ENCODE results near the gene CLPTM1L.
"Not testable (repeated sequence)": the region's sequence is repeated elsewhere in the genome, so short reads cannot be mapped to it uniquely, and the experiment has no call there.

Gene CLPTM1L

DNA sequence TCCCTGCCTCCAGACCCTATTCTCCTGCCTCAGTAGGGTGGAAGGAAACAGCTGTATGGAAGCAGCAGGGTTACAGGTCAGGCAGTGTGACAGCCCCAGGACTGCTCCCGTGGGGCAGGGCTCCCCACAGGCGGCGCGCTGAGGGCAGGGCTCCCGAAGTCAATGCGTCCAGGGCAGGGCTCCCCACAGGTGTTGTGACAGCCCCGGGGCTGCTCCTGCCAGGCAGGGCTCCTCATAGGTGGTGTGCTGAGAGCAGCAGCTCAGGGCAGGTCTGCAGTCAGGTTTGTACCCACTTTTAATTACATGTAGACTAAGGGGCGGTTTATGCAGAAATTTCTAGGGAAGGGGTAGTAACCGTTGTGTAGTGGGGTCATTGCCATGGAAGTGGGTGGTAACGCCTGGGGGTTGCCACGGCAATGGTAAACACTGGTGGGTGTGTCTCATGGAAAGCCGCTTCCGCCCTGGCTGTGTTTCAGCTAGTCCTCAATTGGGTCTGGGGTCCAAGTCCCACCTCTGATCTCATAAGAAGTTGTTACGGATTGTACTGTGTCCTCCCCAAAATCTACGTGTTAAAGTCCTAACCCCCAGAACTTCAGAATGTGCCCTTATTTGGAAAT is 33.4 kb downstream of the CLPTM1L start:
- no peak for DNase-seq

DNA sequence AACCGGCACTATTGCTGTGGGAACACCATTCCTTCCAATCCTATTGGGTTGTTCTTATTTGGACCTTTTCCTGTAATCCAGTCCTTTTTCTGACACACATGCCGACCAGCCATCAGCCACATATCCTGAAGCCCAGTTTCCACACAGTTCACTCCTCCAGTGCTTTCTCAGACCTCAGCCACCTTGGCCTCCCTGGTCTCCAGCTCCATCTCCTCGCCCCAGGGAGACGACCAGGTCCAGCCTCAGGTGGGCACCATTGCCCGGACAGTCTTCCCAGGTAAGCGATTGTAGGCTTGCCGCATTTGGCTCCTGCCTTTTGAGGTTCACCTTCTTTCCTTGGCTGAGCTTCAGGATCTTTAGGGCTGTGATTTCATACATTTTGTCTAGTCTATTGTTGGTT is 34.8 kb downstream of the CLPTM1L start:
- DNase-seq: no peak

DNA sequence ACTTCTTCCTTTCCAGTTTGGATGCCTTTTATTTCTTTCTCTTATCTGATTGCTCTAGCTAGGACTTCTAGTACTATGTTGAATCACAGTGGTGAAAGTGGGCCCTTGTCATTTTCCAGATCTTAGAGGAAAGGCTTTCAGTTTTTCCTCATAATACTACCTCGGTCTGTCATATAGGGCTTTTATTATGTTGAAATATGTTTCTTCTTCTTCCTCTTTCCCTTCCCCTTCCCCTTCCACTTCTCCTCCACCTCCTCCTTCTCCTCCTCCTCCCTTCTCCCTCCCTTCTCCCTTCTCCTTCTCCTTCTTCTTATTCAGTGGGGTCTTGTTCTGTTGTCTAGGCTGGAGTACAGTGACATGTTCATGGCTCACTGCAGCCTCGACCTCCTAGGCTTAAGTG is 40.9 kb downstream of the CLPTM1L start:
- no peak for DNase-seq

DNA sequence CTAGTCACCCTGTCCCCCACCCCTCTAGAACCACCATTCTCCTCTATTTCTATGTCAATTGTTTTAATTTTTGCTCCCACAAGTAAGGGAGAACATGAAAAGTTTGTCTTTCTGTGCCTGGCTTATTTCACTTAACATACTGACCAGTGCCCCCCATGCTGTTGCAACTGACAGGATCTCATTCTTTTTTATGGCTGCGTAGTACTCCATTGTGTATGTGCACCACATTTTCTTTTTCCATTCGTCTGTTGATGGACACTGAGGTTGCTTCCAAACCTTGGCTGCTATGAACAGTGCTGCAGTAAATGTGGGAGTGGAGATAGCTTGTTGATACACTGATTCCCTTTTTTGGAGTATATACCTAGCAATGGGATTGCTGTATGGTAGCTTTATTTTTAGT is 42.6 kb downstream of the CLPTM1L start:
- DNase-seq: no peak

DNA sequence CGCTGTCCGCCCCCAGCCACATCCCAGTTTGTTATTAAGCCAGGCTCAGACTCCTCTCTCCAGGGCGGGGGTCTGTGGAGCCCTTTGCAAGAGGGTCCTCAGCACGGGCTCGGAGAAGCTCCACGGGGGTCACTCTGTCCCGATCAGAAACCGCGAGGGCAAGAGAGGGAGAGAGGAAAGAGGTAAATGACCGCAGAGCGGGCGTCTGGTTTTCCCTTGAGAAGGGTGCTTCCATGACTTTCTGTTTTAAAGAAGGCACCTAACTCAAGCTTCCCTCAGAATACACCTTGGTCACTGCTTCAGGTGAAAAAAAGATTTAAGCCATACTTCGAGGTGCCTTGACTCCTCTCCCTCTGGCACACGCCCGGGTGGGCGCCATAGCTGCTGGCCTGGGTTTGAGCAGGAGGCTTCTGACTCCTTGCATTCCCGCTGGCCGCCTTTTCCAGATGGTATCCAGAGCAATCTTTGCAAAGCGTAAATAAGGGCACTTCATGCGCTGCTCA is 44.3 kb downstream of the CLPTM1L start:
- DNase-seq: peak; percentile 9

DNA sequence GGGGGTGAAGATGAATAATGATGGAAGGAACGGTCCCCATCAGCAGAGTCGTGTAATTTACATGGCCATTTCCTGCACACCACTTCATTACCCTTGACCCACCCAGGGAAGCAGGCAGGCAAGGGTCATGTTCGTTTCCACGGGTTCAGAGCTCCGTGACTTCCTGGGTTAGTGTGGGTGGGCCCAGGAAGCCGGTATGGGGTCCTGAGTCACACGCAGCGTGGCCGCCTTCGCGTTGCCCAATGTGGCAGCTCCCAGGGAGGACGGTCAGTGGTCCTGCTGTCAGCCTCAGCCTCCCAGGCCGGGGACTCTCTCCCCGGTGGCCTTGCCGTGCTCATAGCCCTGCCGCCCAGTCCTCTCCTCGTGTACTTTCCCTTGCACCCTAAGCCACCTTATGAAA is 44.9 kb downstream of the CLPTM1L start:
- DNase-seq: no peak

DNA sequence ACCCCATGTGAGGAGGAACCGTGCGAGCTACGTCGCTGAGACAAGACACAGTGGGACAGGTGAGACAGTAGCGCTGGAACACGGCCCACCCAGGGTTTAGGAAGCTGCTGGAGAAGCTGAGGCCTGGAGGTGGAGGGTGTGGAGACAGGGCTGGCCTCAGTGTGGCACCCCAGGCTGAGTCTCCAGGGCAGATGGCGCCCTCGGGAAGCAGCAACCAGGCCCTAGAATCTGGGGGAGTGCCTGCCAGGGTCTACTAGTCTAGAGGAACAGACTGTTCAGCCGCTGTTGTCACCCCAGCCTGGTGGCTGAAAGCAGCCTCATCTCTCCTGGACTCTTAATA is 45.4 kb downstream of the CLPTM1L start:
- DNase-seq: no peak

DNA sequence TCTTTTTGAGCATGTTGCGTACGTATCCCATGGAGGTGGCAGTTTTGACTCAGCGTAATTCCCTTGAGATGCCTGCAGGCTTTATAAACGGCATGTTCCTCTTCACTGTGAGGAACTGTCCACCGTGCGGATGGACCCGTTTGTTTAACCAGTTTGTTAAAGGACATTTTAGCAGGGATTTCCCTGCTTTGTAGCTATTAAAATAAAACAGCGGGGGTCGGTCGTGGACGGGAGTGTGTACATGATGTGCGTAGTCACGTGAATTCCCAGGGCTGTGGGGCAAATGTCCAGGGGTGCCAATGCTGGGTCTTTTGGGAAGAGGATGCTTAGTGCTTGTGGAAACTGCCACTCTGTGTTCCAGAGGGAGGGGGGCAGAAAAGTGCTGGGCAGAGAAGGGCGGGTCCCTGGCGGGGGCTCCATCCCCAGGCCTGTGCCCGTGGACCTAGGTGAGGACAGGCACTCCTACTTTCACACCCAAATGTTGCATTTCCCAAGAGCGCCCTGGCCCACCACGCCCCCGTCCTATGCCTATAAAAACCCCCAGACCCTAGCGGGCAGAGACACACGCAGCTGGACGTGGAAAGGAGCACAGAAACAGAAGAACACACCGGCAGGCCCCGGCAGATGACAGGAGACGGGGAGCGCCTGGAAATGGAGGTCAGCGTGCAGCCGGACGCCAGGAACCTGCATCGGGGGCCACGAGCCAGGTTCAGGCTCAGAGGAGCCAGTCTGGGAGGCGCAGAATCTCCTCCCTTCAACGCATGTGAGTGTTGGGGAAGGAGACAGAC is 46.0 kb downstream of the CLPTM1L start:
- DNase-seq: no peak

DNA sequence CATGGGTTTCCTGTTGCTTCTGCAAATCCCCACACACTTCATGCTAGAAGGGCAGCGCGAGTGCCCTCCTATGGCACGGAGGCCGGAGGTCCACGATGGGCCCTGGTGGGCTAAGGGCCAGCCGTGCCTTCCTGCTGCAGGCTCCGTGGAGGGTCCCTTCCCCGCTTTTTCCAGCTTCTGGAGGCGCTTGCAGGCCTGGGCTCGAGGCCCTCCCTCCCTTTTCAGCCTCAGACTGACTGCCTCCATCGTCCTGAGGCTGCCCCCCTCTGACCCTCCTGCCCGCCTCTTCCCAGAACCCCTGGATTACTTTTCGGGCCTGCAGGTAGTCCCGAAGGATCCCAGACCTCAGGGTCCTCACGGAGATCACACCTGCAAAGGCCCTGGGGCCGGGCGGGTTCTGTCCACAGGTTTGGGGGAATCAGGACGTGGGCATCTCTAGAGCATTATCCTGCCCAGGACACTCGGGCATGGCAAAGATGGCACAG is 46.8 kb downstream of the CLPTM1L start:
- no peak for DNase-seq

DNA sequence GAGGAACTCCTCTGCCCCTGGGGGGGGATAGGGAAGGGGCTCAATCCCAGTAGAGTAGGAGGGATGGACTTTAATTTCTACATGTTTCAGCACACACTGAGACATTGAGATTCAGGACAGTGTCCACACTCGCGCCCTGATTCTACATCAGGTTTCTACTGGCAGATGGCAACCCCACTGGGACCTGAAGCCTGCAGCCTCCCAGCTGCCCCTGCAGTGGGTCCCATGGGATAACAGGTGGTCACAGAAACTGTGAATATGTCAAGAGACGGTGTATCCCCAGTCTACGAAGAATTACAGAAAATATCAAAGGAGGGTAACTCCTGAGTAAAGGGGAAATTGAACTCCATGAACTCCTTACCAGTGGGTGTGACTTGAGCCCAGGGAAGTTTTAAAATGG is 47.7 kb downstream of the CLPTM1L start:
- DNase-seq: no peak

DNA sequence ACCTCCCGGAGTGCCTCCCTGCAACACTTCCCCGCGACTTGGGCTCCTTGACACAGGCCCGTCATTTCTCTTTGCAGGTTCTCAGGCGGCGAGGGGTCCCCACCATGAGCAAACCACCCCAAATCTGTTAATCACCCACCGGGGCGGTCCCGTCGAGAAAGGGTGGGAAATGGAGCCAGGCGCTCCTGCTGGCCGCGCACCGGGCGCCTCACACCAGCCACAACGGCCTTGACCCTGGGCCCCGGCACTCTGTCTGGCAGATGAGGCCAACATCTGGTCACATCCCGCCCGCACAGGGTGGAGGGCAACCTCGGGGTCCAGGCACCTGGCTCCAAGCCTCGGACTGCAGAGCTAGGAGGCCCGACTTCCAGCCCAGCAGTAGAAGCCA is 49.3 kb downstream of the CLPTM1L start:
- DNase-seq: no peak

DNA sequence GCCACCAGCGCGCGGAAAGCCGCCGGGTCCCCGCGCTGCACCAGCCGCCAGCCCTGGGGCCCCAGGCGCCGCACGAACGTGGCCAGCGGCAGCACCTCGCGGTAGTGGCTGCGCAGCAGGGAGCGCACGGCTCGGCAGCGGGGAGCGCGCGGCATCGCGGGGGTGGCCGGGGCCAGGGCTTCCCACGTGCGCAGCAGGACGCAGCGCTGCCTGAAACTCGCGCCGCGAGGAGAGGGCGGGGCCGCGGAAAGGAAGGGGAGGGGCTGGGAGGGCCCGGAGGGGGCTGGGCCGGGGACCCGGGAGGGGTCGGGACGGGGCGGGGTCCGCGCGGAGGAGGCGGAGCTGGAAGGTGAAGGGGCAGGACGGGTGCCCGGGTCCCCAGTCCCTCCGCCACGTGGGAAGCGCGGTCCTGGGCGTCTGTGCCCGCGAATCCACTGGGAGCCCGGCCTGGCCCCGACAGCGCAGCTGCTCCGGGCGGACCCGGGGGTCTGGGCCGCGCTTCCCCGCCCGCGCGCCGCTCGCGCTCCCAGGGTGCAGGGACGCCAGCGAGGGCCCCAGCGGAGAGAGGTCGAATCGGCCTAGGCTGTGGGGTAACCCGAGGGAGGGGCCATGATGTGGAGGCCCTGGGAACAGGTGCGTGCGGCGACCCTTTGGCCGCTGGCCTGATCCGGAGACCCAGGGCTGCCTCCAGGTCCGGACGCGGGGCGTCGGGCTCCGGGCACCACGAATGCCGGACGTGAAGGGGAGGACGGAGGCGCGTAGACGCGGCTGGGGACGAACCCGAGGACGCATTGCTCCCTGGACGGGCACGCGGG is 49.9 kb downstream of the CLPTM1L start, which contains the start of gene TERT:
Gene TERT, minus strand, starts transcription at position 234 of the 815 bp plus-strand sequence. Its CDS starts 79 bp downstream, at position 155.
- DNase-seq: no peak

DNA sequence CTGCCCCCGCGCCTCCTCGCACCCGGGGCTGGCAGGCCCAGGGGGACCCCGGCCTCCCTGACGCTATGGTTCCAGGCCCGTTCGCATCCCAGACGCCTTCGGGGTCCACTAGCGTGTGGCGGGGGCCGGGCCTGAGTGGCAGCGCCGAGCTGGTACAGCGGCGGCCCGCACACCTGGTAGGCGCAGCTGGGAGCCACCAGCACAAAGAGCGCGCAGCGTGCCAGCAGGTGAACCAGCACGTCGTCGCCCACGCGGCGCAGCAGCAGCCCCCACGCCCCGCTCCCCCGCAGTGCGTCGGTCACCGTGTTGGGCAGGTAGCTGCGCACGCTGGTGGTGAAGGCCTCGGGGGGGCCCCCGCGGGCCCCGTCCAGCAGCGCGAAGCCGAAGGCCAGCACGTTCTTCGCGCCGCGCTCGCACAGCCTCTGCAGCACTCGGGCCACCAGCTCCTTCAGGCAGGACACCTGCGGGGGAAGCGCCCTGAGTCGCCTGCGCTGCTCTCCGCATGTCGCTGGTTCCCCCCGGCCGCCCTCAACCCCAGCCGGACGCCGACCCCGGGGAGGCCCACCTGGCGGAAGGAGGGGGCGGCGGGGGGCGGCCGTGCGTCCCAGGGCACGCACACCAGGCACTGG is 50.6 kb downstream of the CLPTM1L start:
- no peak for DNase-seq

DNA sequence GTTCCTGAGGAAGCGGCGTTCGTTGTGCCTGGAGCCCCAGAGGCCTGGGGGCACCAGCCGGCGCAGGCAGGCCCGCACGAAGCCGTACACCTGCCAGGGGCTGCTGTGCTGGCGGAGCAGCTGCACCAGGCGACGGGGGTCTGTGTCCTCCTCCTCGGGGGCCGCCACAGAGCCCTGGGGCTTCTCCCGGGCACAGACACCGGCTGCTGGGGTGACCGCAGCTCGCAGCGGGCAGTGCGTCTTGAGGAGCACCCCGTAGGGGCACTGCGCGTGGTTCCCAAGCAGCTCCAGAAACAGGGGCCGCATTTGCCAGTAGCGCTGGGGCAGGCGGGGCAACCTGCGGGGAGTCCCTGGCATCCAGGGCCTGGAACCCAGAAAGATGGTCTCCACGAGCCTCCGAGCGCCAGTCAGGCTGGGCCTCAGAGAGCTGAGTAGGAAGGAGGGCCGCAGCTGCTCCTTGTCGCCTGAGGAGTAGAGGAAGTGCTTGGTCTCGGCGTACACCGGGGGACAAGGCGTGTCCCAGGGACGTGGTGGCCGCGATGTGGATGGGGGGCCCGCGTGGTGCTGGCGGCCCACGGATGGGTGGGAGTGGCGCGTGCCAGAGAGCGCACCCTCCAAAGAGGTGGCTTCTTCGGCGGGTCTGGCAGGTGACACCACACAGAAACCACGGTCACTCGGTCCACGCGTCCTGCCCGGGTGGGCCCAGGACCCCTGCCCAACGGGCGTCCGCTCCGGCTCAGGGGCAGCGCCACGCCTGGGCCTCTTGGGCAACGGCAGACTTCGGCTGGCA is 51.3 kb downstream of the CLPTM1L start:
- no peak for DNase-seq

DNA sequence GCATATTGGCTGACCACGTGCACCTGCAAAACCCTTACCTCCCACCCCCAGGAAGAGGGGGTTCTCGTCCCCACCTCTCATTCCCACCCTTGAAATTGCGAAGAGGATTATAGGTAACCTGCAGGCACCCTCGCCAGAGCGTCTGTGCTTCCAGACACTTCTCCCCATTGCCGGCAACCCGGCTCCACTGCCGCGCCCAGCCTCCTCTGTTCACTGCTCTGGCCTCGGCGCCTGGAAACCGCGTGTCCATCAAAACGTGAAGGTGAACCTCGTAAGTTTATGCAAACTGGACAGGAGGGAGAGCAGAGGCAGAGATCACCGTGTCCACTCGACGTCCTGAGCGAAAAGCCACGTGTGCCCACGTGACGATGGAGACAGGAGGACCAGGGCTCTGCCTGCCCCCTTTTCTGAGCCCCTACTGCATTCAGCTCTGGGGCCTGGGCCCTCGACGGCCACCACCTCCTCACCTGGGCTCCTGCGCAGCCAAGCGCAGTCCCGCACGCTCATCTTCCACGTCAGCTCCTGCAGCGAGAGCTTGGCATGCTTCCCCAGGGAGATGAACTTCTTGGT is 52.0 kb downstream of the CLPTM1L start:
- DNase-seq: no peak

DNA sequence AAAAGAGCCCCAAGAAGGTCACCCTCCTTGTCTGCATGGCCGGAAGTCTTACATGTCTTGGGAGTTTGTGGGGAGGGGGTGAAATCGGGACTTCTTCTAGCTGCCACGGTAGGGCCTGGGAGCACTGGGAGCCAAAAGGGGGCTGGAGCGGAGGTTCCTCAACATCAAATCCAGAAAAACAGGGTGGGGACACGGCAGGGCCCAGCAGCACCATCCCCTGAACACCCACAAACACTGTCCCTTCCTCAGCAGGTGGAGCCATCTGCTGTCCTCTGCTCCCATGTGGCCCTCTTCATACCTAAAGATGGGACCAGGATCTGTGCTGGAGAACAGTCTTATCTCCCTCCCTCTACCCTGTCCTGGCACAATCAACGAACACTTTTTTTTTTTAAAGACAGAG is 52.8 kb downstream of the CLPTM1L start:
- DNase-seq: no peak

DNA sequence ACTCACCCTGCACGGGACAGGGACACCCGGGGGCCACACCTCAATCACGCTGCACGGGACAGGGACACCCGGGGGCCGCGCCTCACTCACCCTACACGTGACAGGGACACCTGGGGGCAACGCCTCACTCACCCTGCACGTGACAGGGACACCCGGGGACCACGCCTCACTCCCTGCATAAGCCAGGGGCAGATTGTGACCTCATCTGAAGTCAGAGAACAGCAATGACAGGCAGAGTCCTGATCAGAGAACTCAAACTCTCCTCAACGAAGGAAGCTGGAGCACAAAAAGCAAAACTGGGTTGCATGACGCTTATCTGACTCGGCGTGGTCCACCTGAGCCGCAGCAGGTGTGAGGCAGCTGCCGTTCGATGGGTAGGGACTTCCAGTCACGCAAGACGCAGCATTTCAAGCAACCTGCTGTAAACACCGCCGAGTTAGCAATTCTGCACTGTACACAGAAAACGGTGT is 53.3 kb downstream of the CLPTM1L start:
- DNase-seq: no peak

DNA sequence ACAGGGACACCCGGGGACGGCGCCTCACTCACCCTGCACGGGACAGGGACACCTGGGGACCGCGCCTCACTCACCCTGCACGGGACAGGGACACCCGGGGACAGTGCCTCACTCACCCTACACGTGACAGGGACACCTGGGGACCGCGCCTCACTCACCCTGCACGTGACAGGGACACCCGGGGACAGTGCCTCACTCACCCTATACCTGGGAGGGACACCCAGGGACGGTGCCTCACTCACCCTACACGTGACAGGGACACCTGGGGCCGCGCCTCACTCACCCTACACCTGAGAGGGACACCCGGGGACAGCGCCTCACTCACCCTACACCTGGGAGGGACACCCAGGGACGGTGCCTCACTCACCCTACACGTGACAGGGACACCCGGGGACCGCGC is 53.9 kb downstream of the CLPTM1L start:
- not testable (repeated sequence) for DNase-seq

DNA sequence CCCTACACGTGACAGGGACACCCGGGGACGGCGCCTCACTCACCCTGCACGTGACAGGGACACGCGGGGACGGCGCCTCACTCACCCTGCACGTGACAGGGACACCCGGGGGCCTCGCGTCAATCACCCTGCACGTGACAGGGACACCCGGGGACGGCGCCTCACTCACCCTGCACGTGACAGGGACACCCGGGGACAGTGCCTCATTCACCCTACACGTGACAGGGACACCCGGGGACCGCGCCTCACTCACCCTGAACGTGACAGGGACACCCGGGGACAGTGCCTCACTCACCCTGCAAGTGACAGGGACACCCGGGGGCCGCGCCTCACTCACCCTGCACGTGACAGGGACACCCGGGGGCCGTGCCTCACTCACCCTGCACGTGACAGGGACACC is 55.3 kb downstream of the CLPTM1L start:
- DNase-seq: not testable (repeated sequence)

DNA sequence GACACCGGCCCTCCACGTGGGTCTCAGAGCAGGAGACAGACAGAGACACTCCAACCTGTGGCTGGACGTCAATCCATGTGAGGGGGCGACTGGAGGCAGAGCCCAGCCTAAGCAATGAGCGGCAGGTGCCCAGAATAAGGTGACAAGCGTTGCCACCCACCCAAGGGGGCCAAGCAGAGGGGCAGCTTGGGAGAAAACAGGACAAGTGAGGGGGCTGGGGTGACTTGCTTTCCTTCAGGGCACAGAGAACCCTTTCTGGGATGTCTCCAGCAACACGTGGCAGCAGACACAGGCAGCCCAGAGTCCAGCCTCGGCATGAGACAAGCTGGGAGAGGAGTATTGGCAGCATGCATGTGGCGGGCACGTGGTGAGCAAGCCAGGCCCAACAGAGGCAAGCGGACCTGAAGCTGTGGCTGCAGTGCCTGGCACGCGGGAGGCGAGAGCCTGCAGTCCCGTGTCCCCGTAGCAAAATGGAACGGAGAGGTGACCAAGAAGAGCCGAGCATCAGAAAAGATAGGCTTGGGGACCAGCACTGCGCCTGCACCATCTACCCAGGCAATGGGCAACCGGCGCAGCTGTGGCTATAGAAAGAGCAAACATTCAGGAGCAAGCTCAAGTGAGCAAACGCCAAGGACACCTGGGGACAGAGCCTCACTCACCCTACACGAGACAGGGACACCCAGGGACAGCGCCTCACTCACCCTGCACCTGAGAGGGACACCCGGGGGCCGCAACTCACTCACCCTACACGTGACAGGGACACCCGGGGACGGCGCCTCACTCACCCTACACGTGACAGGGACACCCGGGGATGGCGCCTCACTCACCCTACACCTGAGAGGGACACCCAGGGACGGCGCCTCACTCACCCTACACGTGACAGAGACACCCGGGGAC is 56.2 kb downstream of the CLPTM1L start:
- no peak for DNase-seq

DNA sequence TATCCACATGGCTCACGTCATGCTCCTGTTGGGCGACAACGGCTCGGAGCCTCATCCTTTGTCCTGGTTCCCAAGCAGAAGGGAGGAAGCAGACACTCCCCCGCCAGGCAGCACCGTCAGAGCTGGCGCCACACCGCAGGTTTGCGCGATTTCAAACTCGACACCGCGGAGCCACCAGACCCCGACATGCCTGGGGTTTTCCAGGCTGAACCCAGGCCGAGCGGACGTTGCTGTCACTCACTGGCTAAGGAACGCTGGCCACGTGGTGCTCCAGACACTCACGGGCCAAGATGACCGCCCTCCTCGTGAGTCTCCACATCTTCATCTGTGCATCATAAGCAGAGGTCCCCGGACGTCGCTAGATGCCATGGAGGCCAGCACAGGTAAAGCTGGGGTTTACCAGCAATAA is 59.0 kb downstream of the CLPTM1L start:
- DNase-seq: no peak

Measured in right forelimb (tissue), 1 donor.